Measurements from ENCODE around the gene QRFP.
"Not testable (repeated sequence)": the region's sequence is repeated elsewhere in the genome, so short reads cannot be mapped to it uniquely, and the experiment has no call there.

Gene QRFP

GRCh38 chr9:130918101-130918825 lies 21.7 kb upstream of the QRFP start:
- no peak for DNase-seq
- H3K27me3 Mint-ChIP-seq: peaks cover 8% of the 10 kb centered on the region

GRCh38 chr9:130917168-130917960 lies 20.8 kb upstream of the QRFP start:
- Mint-ChIP-seq H3K27me3 (no peaks in the 10 kb centered on the region), H3K4me1 (ENCODE audit: low read depth) (no peaks in the 10 kb centered on the region), H3K27ac (no peak overlapping the region), H3K4me3 (no peak overlapping the region), H3K9me3 (no peaks in the 10 kb centered on the region), H3K36me3 (ENCODE audit: low read depth) (no peaks in the 10 kb centered on the region)
- no peak for DNase-seq

More at GRCh38 chr9:130918101-130918825, 21.7 kb upstream of the QRFP start:
- Mint-ChIP-seq H3K4me3 (no peak overlapping the region), H3K27ac (no peak overlapping the region), H3K4me1 (ENCODE audit: low read depth) (no peaks in the 10 kb centered on the region), H3K36me3 (ENCODE audit: low read depth) (no peaks in the 10 kb centered on the region), H3K9me3 (no peaks in the 10 kb centered on the region)

- no peak for DNase-seq
- Mint-ChIP-seq H3K4me3 (no peak overlapping the region), H3K27ac (no peak overlapping the region), H3K36me3 (ENCODE audit: low read depth) (no peaks in the 10 kb centered on the region), H3K4me1 (ENCODE audit: low read depth) (no peaks in the 10 kb centered on the region), H3K27me3 (no peaks in the 10 kb centered on the region), H3K9me3 (no peaks in the 10 kb centered on the region)
Observed at GRCh38 chr9:130915096-130915447, 18.5 kb upstream of the QRFP start.

GRCh38 chr9:130914417-130915095 lies 17.9 kb upstream of the QRFP start:
- Mint-ChIP-seq H3K4me1 (ENCODE audit: low read depth) (no peaks in the 10 kb centered on the region), H3K27ac (no peak overlapping the region), H3K36me3 (ENCODE audit: low read depth) (no peaks in the 10 kb centered on the region), H3K9me3 (no peaks in the 10 kb centered on the region), H3K4me3 (no peak overlapping the region), H3K27me3 (no peaks in the 10 kb centered on the region)
- DNase-seq: no peak

- H3K27me3 Mint-ChIP-seq: no peaks in the 10 kb centered on the region
- H3K4me1 Mint-ChIP-seq (ENCODE audit: low read depth): no peaks in the 10 kb centered on the region
- no peaks in the 10 kb centered on the region for H3K36me3 Mint-ChIP-seq (ENCODE audit: low read depth)
- H3K27ac Mint-ChIP-seq: no peak overlapping the region
- no peak overlapping the region for H3K4me3 Mint-ChIP-seq
- no peaks in the 10 kb centered on the region for H3K9me3 Mint-ChIP-seq
- no peak for DNase-seq
Observed at GRCh38 chr9:130913599-130914416, 17.2 kb upstream of the QRFP start.

GRCh38 chr9:130912932-130913598 lies 16.5 kb upstream of the QRFP start:
- no peaks in the 10 kb centered on the region for H3K9me3 Mint-ChIP-seq
- DNase-seq: no peak
- no peaks in the 10 kb centered on the region for H3K4me1 Mint-ChIP-seq (ENCODE audit: low read depth)
- no peak overlapping the region for H3K27ac Mint-ChIP-seq
- no peaks in the 10 kb centered on the region for H3K36me3 Mint-ChIP-seq (ENCODE audit: low read depth)
- H3K27me3 Mint-ChIP-seq: no peaks in the 10 kb centered on the region
- H3K4me3 Mint-ChIP-seq: no peak overlapping the region

GRCh38 chr9:130911254-130912049 lies 14.8 kb upstream of the QRFP start:
- Mint-ChIP-seq H3K9me3 (no peaks in the 10 kb centered on the region), H3K4me3 (no peak overlapping the region), H3K4me1 (ENCODE audit: low read depth) (no peaks in the 10 kb centered on the region), H3K27me3 (no peaks in the 10 kb centered on the region), H3K36me3 (ENCODE audit: low read depth) (no peaks in the 10 kb centered on the region), H3K27ac (no peak overlapping the region)
- no peak for DNase-seq

GRCh38 chr9:130910670-130911069 lies 14.1 kb upstream of the QRFP start:
- H3K27me3 Mint-ChIP-seq; H3K36me3 Mint-ChIP-seq (ENCODE audit: low read depth); H3K4me1 Mint-ChIP-seq (ENCODE audit: low read depth); H3K4me3 Mint-ChIP-seq; H3K27ac Mint-ChIP-seq; H3K9me3 Mint-ChIP-seq; DNase-seq: not testable (repeated sequence)

- H3K36me3 Mint-ChIP-seq (ENCODE audit: low read depth); H3K9me3 Mint-ChIP-seq; H3K27ac Mint-ChIP-seq; H3K4me1 Mint-ChIP-seq (ENCODE audit: low read depth); H3K4me3 Mint-ChIP-seq; H3K27me3 Mint-ChIP-seq; DNase-seq: not testable (repeated sequence)
Observed at GRCh38 chr9:130910041-130910440, 13.4 kb upstream of the QRFP start.

GRCh38 chr9:130908878-130909355 lies 12.3 kb upstream of the QRFP start:
- DNase-seq: no peak
- no peaks in the 10 kb centered on the region for H3K4me1 Mint-ChIP-seq (ENCODE audit: low read depth)
- H3K27ac Mint-ChIP-seq: no peak overlapping the region
- no peaks in the 10 kb centered on the region for H3K27me3 Mint-ChIP-seq
- H3K4me3 Mint-ChIP-seq: no peak overlapping the region
- no peaks in the 10 kb centered on the region for H3K36me3 Mint-ChIP-seq (ENCODE audit: low read depth)
- no peaks in the 10 kb centered on the region for H3K9me3 Mint-ChIP-seq

GRCh38 chr9:130908146-130908877 lies 11.7 kb upstream of the QRFP start:
- no peak for DNase-seq
- no peaks in the 10 kb centered on the region for H3K4me1 Mint-ChIP-seq (ENCODE audit: low read depth)
- H3K9me3 Mint-ChIP-seq: no peaks in the 10 kb centered on the region
- H3K36me3 Mint-ChIP-seq (ENCODE audit: low read depth): no peaks in the 10 kb centered on the region
- no peak overlapping the region for H3K27ac Mint-ChIP-seq
- no peak overlapping the region for H3K4me3 Mint-ChIP-seq
- H3K27me3 Mint-ChIP-seq: no peaks in the 10 kb centered on the region

- H3K4me3 Mint-ChIP-seq: no peak overlapping the region
- H3K9me3 Mint-ChIP-seq: no peaks in the 10 kb centered on the region
- no peaks in the 10 kb centered on the region for H3K36me3 Mint-ChIP-seq (ENCODE audit: low read depth)
- H3K4me1 Mint-ChIP-seq (ENCODE audit: low read depth): no peaks in the 10 kb centered on the region
- no peak for DNase-seq
- no peak overlapping the region for H3K27ac Mint-ChIP-seq
- no peaks in the 10 kb centered on the region for H3K27me3 Mint-ChIP-seq
Observed at GRCh38 chr9:130906735-130907416, 10.3 kb upstream of the QRFP start.

Measured in activated T-cell treated with anti-CD3 and anti-CD28 coated beads, Interleukin-2, amount 50 U/mL, for 24 hours (primary cell).